Ovary (tissue), 3 donors: ENCODE data around the gene SEC62.

ENCODE experiments used
- EP300 ChIP-seq: sonication (generic); formaldehyde crosslinking; IDR thresholded peaks from one replicate; pipeline ENCODE4 v1.6.1; 2017; ENCODE audit warnings: antibody characterized with exemption
- POLR2A ChIP-seq: fragments of 450-650 bp; IDR thresholded peaks from one replicate; pipeline ENCODE4 v1.6.1; 2017; ENCODE audit warnings: antibody characterized with exemption, mild to moderate bottlenecking, moderate library complexity
- TF ChIP-seq, protein P1 (sequence below), 3 donors: fragments of 450-650 bp in 2 of 3; fragments of 200-600 bp in 1 of 3; IDR thresholded peaks; one replicate each; pipeline versions ENCODE4 v1.5.1 to v1.8.0; 2016 to 2022; ENCODE audit warnings: antibody characterized with exemption in 3 of 3, mild to moderate bottlenecking in 1 of 3
- donor health status: DM: no; HTN: no; CAD: no.

- TF ChIP-seq, protein P1, sequence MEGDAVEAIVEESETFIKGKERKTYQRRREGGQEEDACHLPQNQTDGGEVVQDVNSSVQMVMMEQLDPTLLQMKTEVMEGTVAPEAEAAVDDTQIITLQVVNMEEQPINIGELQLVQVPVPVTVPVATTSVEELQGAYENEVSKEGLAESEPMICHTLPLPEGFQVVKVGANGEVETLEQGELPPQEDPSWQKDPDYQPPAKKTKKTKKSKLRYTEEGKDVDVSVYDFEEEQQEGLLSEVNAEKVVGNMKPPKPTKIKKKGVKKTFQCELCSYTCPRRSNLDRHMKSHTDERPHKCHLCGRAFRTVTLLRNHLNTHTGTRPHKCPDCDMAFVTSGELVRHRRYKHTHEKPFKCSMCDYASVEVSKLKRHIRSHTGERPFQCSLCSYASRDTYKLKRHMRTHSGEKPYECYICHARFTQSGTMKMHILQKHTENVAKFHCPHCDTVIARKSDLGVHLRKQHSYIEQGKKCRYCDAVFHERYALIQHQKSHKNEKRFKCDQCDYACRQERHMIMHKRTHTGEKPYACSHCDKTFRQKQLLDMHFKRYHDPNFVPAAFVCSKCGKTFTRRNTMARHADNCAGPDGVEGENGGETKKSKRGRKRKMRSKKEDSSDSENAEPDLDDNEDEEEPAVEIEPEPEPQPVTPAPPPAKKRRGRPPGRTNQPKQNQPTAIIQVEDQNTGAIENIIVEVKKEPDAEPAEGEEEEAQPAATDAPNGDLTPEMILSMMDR (IDR thresholded peaks at IDR 0.05): no peak
- TF ChIP-seq EP300 (no peak), POLR2A (no peak)
Measured at GRCh38 chr3:169955406-169955805, 11.2 kb upstream of the SEC62 start.
